OCI-LY7 (cell line): Measurements from ENCODE around the gene DBNL.
"Not testable (repeated sequence)": the region's sequence is repeated elsewhere in the genome, so short reads cannot be mapped to it uniquely, and the experiment has no call there.

Experiments used
- CTCF ChIP-seq: fragments of 200-600 bp; sonication (generic); conservative IDR thresholded peaks from 2 replicates; pipeline ENCODE4 v1.5.1; 2014; ENCODE audit warnings: mild to moderate bottlenecking, antibody characterized with exemption, low read length, moderate library complexity, mixed read lengths
- EZH2phosphoT487 ChIP-seq: fragments of 200-600 bp; sonication (generic); IDR thresholded peaks from 2 replicates; pipeline ENCODE4 v1.6.1; 2018; ENCODE audit warnings: low read depth, borderline replicate concordance, mild to moderate bottlenecking, mixed run types, antibody characterized with exemption, low read length, moderate library complexity, mixed read lengths

DNA sequence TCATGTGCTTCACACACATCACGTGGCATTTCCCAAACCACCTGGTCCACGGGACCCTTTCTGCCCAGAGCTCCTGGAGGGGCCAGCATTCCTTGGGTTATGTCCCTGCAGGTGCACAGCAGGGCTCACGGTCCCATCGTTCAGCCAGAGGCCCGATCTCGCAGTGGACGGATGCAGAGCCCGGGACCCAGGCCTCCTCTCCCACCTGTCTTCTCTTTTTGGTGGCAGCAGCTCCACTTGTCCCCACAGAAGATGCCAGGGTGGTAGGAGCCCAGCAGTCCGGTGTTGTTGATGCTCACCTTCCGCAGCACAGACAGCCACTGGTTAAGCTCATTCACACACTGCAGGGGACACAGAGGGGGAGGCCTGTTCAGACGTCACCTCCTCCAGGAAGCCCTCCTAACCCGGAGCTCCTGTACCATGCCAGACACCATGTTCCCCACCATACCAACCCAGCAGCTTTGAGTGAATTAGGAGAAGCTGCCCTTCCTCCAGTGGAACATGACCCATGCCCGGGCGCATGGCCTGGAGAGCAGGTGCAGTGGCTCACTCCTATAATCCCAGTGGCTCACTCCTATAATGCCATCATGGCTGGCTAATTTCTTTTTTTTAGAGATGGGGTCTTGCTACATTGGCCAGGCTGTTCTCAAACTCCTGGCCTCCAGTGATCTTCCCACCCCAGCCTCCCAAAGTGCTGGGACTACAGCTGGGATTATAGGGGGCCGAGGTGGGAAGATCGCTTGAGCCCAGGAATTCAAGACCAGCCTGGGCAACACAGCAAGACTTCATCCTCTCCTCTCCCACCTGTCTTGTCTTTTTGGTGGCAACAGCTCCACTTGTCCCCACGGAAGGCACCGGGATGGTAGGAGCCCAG lies 10.3 kb upstream of the DBNL start:
- not testable (repeated sequence) for TF ChIP-seq CTCF, EZH2phosphoT487
